PC-3 (cell line): ENCODE measurements around the gene MADCAM1. TPM values are rescaled to one million over a fixed set of nuclear protein-coding genes. Genes with fewer than 3 reads are reported as not detected.

Experiments
- ATAC-seq: fragments of 200-7000 bp; cut with Tn5 transposase; 2 replicates; pipeline ENCODE4 v1.9.1; 2020; ENCODE audit warnings: mild to moderate bottlenecking, moderate library complexity
- BruUV-seq: library from RNA; stranded (reverse); fragments of 400-500 nt; replicated peaks from 2 replicates; lab custom pipeline; 2021; lab: Mats Ljungman, UMichigan
- CTCF ChIA-PET: fragments of 300-600 bp; sonication (Branson Sonifier 250); formaldehyde crosslinking; loops from one replicate; lab custom pipeline; 2022; ENCODE audit warnings: antibody characterized with exemption; lab: Charles Lee
- POLR2A ChIA-PET: fragments of 300-600 bp; sonication (Branson Sonifier 250); formaldehyde crosslinking; loops from one replicate; lab custom pipeline; 2022; ENCODE audit warnings: antibody characterized with exemption; ENCODE audit not compliant: unreplicated experiment; lab: Charles Lee
- DNase-seq: peaks from one replicate; pipeline ENCODE4 v3.0.0-alpha.2; 2015
- H2AFZ ChIP-seq: fragments of 300-600 bp; sonication (generic); 2 replicates; pipeline ENCODE4 v1.6.0; 2016; ENCODE audit warnings: antibody characterized with exemption, low read length
- H3F3A ChIP-seq: fragments of 300-600 bp; sonication (generic); one replicate; pipeline ENCODE4 v1.6.0; 2017; ENCODE audit warnings: antibody characterized with exemption, low read length, control low read depth, mild to moderate bottlenecking; ENCODE audit not compliant: unreplicated experiment
- H3K27ac ChIP-seq: fragments of 300-600 bp; sonication (generic); 2 replicates; pipeline ENCODE4 v1.5.1; 2016; ENCODE audit warnings: mild to moderate bottlenecking, low read length
- H3K27me3 ChIP-seq: fragments of 300-600 bp; sonication (generic); 2 replicates; pipeline ENCODE4 v1.6.1; 2016; ENCODE audit warnings: low read length, mixed read lengths
- H3K36me3 ChIP-seq: fragments of 300-600 bp; sonication (generic); 2 replicates; pipeline ENCODE4 v1.6.1; 2016; ENCODE audit warnings: low read depth, mixed run types, low read length, mixed read lengths
- H3K4me1 ChIP-seq: fragments of 300-600 bp; sonication (generic); 2 replicates; pipeline ENCODE4 v1.5.1; 2016; ENCODE audit warnings: low read length; ENCODE audit not compliant: insufficient read depth
- H3K4me2 ChIP-seq: fragments of 300-600 bp; sonication (generic); 2 replicates; pipeline ENCODE4 v1.6.0; 2016; ENCODE audit warnings: low read length
- H3K4me3 ChIP-seq: fragments of 300-600 bp; sonication (generic); 2 replicates; pipeline ENCODE4 v1.5.1; 2016; ENCODE audit warnings: mild to moderate bottlenecking, low read length, mixed read lengths
- H3K79me2 ChIP-seq: fragments of 300-600 bp; sonication (generic); 2 replicates; pipeline ENCODE4 v1.6.1; 2017; ENCODE audit warnings: low read length, mixed read lengths
- H3K9ac ChIP-seq: fragments of 300-600 bp; sonication (generic); 2 replicates; pipeline ENCODE4 v1.6.0; 2016; ENCODE audit warnings: mild to moderate bottlenecking, low read length
- H3K9me2 ChIP-seq: fragments of 300-600 bp; sonication (generic); replicated peaks from 2 replicates; pipeline ENCODE4 v1.6.1; 2016; ENCODE audit warnings: mixed run types, low read length, mixed read lengths
- H3K9me3 ChIP-seq: fragments of 300-600 bp; sonication (generic); 2 replicates; pipeline ENCODE4 v1.6.1; 2016; ENCODE audit warnings: low read length, mixed read lengths
- H4K20me1 ChIP-seq: fragments of 300-600 bp; sonication (generic); 2 replicates; pipeline ENCODE4 v1.6.1; 2016; ENCODE audit warnings: low read length, mixed read lengths
- CTCF ChIP-seq: fragments of 300-600 bp; sonication (generic); conservative IDR thresholded peaks from 2 replicates; pipeline ENCODE4 v1.5.1; 2017; ENCODE audit warnings: antibody characterized with exemption, low read depth, mild to moderate bottlenecking, low read length
- EZH2 ChIP-seq: fragments of 300-600 bp; sonication (generic); IDR thresholded peaks from one replicate; pipeline ENCODE4 v1.6.1; 2017; ENCODE audit warnings: antibody characterized with exemption, mild to moderate bottlenecking, low read length; ENCODE audit not compliant: unreplicated experiment
- EZH2phosphoT487 ChIP-seq: fragments of 300-600 bp; sonication (generic); IDR thresholded peaks from 2 replicates; pipeline ENCODE4 v1.6.1; 2018; ENCODE audit warnings: mild to moderate bottlenecking, antibody characterized with exemption, low read length, borderline replicate concordance
- intact Hi-C: fragments of 100-400 bp; cut with micrococcal nuclease; formaldehyde crosslinking; loops from 2 replicates; pipeline ENCODE4 v1.9.0; 2023
- total RNA-seq: library from RNA; depleted of rRNA; stranded (reverse); fragments of >200 nt; gene quantifications from 2 replicates; pipeline ENCODE4 v1.2.3, GENCODE V29; 2014

The MADCAM1 gene
- total RNA-seq, 1 experiment from 2014 or later = 0.11 TPM

GRCh38 chr19:498511-498891 is 2.2 kb downstream of the MADCAM1 start:
- ChIA-PET CTCF (no interaction called here), POLR2A (no interaction called here)
- Histone ChIP-seq H3K27me3 (no peaks in the 10 kb centered on the region), H3K4me3 (no peak overlapping the region), H3K9me2 (no peaks in the 10 kb centered on the region), H3K4me1 (no peaks in the 10 kb centered on the region), H2AFZ (no peak overlapping the region), H3K79me2 (no peaks in the 10 kb centered on the region), H3K36me3 (no peaks in the 10 kb centered on the region), H4K20me1 (no peaks in the 10 kb centered on the region), H3K27ac (no peak overlapping the region), H3F3A (no peaks in the 10 kb centered on the region), H3K9ac (no peak overlapping the region), H3K4me2 (no peak overlapping the region), H3K9me3 (no peaks in the 10 kb centered on the region)
- TF ChIP-seq EZH2phosphoT487 = no peak
- TF ChIP-seq CTCF = no peak
- no peak for TF ChIP-seq EZH2
- BruUV-seq = no TSS peak
- intact Hi-C loops = no loop called here
- ATAC-seq = no peak
- no peak for DNase-seq

GRCh38 chr19:498977-499623 is 2.8 kb downstream of the MADCAM1 start:
- Histone ChIP-seq H3K4me3 (no peak overlapping the region), H3K27me3 (no peaks in the 10 kb centered on the region), H3K4me1 (no peaks in the 10 kb centered on the region), H3K36me3 (no peaks in the 10 kb centered on the region), H3K27ac (no peak overlapping the region), H3K9me2 (no peaks in the 10 kb centered on the region), H4K20me1 (no peaks in the 10 kb centered on the region), H3K9ac (no peak overlapping the region), H2AFZ (no peak overlapping the region), H3F3A (no peaks in the 10 kb centered on the region), H3K9me3 (no peaks in the 10 kb centered on the region), H3K4me2 (no peak overlapping the region), H3K79me2 (no peaks in the 10 kb centered on the region)
- DNase-seq = no peak
- ATAC-seq = no peak
- CTCF ChIA-PET = no interaction called here
- POLR2A ChIA-PET = no interaction called here
- TF ChIP-seq CTCF = no peak
- BruUV-seq = no TSS peak
- intact Hi-C loops = no loop called here

DNA sequence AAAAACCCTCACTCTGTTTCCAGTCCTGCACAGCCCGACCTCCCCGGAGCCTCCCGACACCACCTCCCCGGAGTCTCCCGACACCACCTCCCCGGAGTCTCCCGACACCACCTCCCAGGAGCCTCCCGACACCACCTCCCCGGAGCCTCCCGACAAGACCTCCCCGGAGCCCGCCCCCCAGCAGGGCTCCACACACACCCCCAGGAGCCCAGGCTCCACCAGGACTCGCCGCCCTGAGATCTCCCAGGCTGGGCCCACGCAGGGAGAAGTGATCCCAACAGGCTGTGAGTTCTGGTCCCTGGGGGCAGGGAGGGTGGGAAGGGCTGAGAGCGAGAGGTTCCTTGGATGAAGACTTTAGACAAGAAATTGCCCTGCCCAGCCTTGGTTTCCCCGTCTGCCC is 5.4 kb downstream of the MADCAM1 start:
- POLR2A ChIA-PET = no interaction called here
- Histone ChIP-seq H3K4me2 (no peak overlapping the region), H3K4me1 (peaks cover 4% of the 10 kb centered on the region; the same call in 1 of the 2 replicates), H3F3A (no peaks in the 10 kb centered on the region), H4K20me1 (no peaks in the 10 kb centered on the region), H3K27me3 (no peaks in the 10 kb centered on the region), H2AFZ (no peak overlapping the region), H3K27ac (no peak overlapping the region), H3K4me3 (no peak overlapping the region), H3K9me2 (no peaks in the 10 kb centered on the region), H3K36me3 (no peaks in the 10 kb centered on the region), H3K9me3 (no peaks in the 10 kb centered on the region), H3K79me2 (no peaks in the 10 kb centered on the region), H3K9ac (no peak overlapping the region)
- no peak for TF ChIP-seq EZH2
- TF ChIP-seq CTCF = no peak
- no peak for TF ChIP-seq EZH2phosphoT487
- DNase-seq (no peak), ATAC-seq (no peak)
- no TSS peak for BruUV-seq
- CTCF ChIA-PET = no interaction called here
- intact Hi-C loops = no loop called here
